Measurements from ENCODE around the gene POLR2H. TPM values are rescaled to one million over a fixed set of nuclear protein-coding genes. Genes with fewer than 3 reads are reported as not detected.

Gene POLR2H
- total and polyA plus RNA-seq, 2 of the 4 experiments (the other 2 are of a cell fraction): 47.7 to 130 TPM

- no peak for TF ChIP-seq MAZ (IDR thresholded peaks at IDR 0.05; ENCODE audit: borderline replicate concordance, low read depth, low read length)
Measured at GRCh38 chr3:184349563-184350470, 11.7 kb upstream of the POLR2H start (continued).

GRCh38 chr3:184350618-184351017 is 10.9 kb upstream of the POLR2H start:
- CTCF ChIA-PET: no interaction called here
- Histone ChIP-seq H2AK5ac (ENCODE audit: low read depth, low read length) (no peak overlapping the region), H3K79me1 (ENCODE audit: low read depth in 1 of 2, low read length in 2 of 2) (no peaks in the 10 kb centered on the region), H4K91ac (ENCODE audit: insufficient read depth, low read depth, low read length) (no peak overlapping the region), H2BK5ac (ENCODE audit: low read depth, low read length, poor library complexity, severe bottlenecking) (no peak overlapping the region), H3K36me3 (ENCODE audit: control insufficient read depth, insufficient read depth, low read length) (peaks cover 21% of the 10 kb centered on the region), H3K4ac (ENCODE audit: low read depth, low read length) (no peak overlapping the region), H3K56ac (ENCODE audit: extremely low read depth, insufficient read depth, low read length) (no peak overlapping the region), H3K9me1 (ENCODE audit: insufficient read depth, low read length) (peaks cover 8% of the 10 kb centered on the region; the same call in 1 of the 2 replicates), H2BK120ac (ENCODE audit: low read depth, low read length) (no peak overlapping the region), H3K18ac (ENCODE audit: low read depth, low read length) (no peak overlapping the region), H2AFZ (replicated peaks; ENCODE audit: low read length, poor library complexity) (no peak overlapping the region), H3K9me3 (ENCODE audit: control insufficient read depth, insufficient read depth, low read length) (no peaks in the 10 kb centered on the region), H3K27me3 (ENCODE audit: control insufficient read depth, insufficient read depth, low read length) (no peaks in the 10 kb centered on the region), H3K9ac (ENCODE audit: low read depth, low read length) (no peak overlapping the region), H3K4me1 (ENCODE audit: control insufficient read depth, insufficient read depth, low read length) (peaks cover 4% of the 10 kb centered on the region; the same call in 1 of the 2 replicates), H2AK9ac (replicated peaks; ENCODE audit: low read depth, low read length, poor library complexity) (no peak overlapping the region), H3K4me3 (ENCODE audit: insufficient read depth, low read depth, low read length) (no peak overlapping the region), H4K20me1 (ENCODE audit: insufficient read depth, low read length) (peaks cover 3% of the 10 kb centered on the region), H3K4me2 (ENCODE audit: low read depth, low read length) (no peak overlapping the region), H3K14ac (replicated peaks; ENCODE audit: low read depth, low read length) (no peak overlapping the region), H4K5ac (ENCODE audit: low read depth, low read length) (no peak overlapping the region), H3K23ac (ENCODE audit: low read depth, low read length) (no peak overlapping the region), H4K8ac (ENCODE audit: low read depth in 2 of 2, low read length in 2 of 2) (no peak overlapping the region), H2BK15ac (ENCODE audit: low read depth, low read length) (no peak overlapping the region), H3K27ac (ENCODE audit: insufficient read depth, low read length) (no peak overlapping the region), H2BK20ac (ENCODE audit: low read depth, low read length) (no peak overlapping the region)
- intact Hi-C loops (cut with micrococcal nuclease): no loop called here
- ATAC-seq (ENCODE audit: low read depth): no peak
- POLR2A ChIA-PET (ENCODE audit: unreplicated experiment): no interaction called here
- no peak for DNase-seq
- no TSS peak for BruUV-seq (replicated peaks)
- 90% methylated on average over 2 of the region's 6 CpGs; no CpG with 5 or more reads in 1 of the 2 experiments for WGBS, 2 experiments (ENCODE audit: extremely low coverage in 2 of 2, insufficient read length in 1 of 2)
- dilution Hi-C loops (cut with HindIII; ENCODE audit: low sequenced_read_pairs, unreplicated experiment): loop anchor here (25.0 kb wide), 1 partner anchor 187 kb away; no protein-coding TSS in a partner anchor
- in situ Hi-C loops (cut with MboI; ENCODE audit: low sequenced_read_pairs): no loop called here
- TF ChIP-seq CEBPB (IDR thresholded peaks at IDR 0.05; ENCODE audit: low read depth, low read length) (no peak), SMC3 (IDR thresholded peaks at IDR 0.05; ENCODE audit: low read depth, low read length) (no peak), RCOR1 (IDR thresholded peaks at IDR 0.05; ENCODE audit: insufficient replicate concordance, low read length) (no peak), MAFK (IDR thresholded peaks at IDR 0.05; ENCODE audit: low read depth, low read length) (no peak), POLR2A (IDR thresholded peaks at IDR 0.05; ENCODE audit: low read depth, low read length) (no peak), CHD1 (IDR thresholded peaks at IDR 0.05; ENCODE audit: low read depth, low read length) (no peak), BHLHE40 (IDR thresholded peaks at IDR 0.05; ENCODE audit: low read depth, low read length) (no peak), MXI1 (IDR thresholded peaks at IDR 0.05; ENCODE audit: borderline replicate concordance, low read depth, low read length) (no peak), ELK1 (IDR thresholded peaks at IDR 0.05; ENCODE audit: borderline replicate concordance, low read depth, low read length) (no peak), NFE2L2 (IDR thresholded peaks at IDR 0.05; ENCODE audit: low read depth, low read length) (no peak)
- TF ChIP-seq, protein P1, sequence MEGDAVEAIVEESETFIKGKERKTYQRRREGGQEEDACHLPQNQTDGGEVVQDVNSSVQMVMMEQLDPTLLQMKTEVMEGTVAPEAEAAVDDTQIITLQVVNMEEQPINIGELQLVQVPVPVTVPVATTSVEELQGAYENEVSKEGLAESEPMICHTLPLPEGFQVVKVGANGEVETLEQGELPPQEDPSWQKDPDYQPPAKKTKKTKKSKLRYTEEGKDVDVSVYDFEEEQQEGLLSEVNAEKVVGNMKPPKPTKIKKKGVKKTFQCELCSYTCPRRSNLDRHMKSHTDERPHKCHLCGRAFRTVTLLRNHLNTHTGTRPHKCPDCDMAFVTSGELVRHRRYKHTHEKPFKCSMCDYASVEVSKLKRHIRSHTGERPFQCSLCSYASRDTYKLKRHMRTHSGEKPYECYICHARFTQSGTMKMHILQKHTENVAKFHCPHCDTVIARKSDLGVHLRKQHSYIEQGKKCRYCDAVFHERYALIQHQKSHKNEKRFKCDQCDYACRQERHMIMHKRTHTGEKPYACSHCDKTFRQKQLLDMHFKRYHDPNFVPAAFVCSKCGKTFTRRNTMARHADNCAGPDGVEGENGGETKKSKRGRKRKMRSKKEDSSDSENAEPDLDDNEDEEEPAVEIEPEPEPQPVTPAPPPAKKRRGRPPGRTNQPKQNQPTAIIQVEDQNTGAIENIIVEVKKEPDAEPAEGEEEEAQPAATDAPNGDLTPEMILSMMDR (conservative IDR thresholded peaks at IDR 0.05; ENCODE audit: low read depth, low read length): no peak

Measured in IMR-90 (cell line).